ENCODE data around the gene FAM193B.

Gene FAM193B

DNA sequence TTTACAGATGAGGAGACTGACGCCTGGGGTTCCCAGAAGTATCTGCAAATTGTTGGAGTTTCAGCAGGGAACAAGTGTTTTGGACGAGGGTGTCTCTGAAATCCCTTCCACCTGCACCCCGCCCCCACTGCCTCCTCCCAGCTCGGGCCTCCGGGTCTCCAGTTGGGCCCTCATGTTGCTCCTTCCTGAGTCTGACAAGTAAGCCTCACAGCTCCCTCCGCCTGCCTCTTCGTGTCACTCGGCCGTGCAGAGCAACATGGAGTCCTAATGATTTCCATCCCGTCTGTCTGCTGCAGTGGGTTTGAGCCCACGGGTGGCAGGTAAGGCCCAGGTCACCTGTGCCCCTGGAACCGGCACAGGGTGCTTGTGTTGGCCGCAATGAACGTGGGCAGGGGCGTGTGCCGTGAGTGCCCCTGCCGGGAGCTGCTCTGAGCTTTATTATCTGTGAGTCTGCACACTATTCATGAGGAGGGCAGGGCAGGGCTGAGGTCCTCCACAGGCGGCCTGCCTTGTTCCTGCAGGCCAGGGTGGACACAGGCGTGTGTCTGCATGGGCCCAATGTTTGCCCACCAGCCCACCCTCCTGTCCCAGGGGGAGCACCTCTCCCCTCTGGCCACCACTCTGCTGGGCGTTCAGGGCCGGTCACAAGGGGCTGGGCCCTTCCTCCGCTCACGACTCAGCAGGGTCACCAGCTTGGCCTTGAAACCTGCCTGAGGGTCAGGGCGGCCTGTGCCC is 50.8 kb downstream of the FAM193B start:
- DNase-seq (ENCODE audit: insufficient read length, low spot score), result no peak
- no peak for FAIRE-seq

DNA sequence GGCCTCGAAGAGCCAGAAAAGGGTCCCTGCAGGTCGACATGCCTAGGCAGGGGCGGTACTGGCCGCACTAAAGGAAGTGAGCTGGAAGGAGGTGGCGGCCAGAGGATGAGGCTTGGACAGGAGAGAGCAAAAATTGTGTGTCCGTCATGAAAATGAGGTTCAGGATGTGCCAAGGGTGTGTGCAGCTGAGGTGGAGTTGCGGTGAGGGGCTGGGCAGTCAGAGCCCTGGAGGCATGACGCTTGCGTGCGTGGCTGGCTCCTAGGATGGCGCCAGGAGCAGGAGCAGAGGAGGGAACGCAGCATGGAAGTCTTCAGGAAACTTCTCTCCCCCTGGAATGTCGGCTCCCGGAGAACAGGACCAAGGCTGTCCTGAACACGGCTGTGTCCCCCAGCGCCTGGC is 51.5 kb downstream of the FAM193B start:
- FAIRE-seq, result no peak
- DNase-seq (ENCODE audit: insufficient read length, low spot score), result no peak

DNA sequence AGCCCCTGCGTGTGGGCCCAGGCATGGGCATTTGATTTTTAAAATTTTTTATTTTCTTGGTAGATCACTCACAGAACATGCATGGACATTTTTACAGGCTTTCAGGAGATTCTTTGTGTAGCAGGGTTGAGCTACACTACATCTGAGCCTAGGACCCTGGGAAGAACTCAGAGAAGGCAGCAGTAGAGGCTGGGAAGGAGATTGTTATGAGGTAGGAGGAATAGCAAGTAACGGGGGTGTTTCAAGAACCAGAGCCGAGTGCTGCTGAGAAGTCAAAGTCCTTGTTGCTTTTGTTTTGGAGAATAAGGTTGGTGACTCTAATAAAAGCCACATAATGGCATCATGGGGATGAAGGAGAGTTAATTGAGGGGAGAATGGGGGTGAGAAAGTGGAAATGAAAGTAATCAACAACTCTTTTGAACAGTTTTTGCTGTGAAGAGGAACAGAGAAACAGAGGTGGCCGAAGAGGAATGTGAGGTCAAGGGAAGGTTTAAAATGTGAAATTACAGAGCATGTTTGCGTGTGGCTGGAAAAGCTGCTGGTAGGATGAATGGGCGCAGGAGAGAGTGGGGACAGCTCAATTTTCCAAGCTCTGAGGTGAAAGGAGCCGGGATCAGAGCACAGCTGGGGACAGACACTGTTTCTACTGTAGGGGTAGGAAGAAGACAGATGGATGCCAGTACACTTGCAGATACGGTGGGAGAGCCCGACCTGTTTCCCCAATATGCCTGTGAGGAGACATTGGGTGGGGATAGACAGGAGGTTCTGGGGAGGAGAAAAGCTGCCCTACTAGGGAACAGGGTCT is 52.3 kb downstream of the FAM193B start:
- no peak for DNase-seq (ENCODE audit: insufficient read length, low spot score)

DNA sequence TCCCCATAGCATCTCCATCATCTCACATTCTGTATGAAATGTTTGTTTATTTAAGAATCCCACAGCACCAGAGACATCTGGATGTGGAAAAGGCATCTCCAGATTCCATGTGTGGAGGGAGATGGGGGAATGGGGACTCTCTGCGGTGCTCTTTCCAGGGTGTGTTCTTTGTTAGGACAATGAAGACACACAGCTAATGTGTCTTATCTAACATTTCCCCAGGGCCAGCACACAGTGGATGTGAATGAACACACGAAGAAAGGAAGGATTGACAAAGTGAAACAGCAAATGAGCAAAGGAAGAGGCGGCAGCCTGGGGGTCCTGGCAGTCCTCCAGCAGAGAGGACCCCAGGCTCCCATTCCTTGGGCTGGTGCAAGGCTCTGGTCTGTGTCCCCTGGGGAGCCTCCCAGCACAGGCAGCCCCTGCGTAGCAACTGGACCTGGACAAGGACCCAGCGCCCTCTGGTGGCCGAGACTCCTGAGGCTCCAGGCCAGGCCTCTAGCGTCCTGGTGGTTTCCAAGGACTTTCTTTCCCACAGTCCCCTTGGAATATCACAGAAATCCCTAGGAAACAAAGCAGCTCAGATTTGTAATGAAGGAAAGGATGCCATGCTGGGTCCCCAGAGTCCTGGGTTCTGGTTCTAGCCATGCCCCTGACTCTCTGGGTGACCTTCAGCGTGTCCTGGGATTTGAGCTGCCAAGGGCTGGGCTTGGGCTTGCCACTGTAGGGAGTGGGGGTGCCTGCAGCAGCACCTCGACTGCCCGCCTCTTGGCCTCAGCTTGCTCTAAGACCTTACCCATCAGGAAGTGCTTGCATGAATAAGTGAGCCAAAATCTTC is 53.5 kb downstream of the FAM193B start:
- FAIRE-seq, result peak; percentile 87
- DNase-seq (ENCODE audit: insufficient read length, low spot score), result no peak

More for the DNA sequence above, 52.3 kb downstream of the FAM193B start:
- FAIRE-seq, result peak; percentile 97

DNA sequence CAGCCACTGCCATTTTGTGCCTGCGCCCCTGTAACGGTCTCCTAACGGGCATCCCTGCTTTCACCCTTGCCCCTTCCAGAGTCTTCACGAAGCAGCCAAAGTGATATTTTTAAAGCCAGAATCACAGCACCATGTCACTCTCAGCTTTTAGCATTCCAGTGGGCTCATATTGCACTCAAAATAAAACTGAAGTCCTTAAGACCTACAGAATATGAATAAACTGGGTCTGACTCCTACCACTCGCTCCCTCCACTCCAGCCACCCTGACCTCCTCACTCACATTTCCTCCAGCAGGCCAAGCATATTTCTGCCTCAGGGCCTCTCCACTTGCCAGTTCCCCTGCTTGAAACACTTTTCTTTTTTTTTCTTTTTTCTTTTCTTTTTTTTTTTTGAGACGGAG is 54.5 kb downstream of the FAM193B start:
- FAIRE-seq, result no peak
- no peak for DNase-seq (ENCODE audit: insufficient read length, low spot score)

DNA sequence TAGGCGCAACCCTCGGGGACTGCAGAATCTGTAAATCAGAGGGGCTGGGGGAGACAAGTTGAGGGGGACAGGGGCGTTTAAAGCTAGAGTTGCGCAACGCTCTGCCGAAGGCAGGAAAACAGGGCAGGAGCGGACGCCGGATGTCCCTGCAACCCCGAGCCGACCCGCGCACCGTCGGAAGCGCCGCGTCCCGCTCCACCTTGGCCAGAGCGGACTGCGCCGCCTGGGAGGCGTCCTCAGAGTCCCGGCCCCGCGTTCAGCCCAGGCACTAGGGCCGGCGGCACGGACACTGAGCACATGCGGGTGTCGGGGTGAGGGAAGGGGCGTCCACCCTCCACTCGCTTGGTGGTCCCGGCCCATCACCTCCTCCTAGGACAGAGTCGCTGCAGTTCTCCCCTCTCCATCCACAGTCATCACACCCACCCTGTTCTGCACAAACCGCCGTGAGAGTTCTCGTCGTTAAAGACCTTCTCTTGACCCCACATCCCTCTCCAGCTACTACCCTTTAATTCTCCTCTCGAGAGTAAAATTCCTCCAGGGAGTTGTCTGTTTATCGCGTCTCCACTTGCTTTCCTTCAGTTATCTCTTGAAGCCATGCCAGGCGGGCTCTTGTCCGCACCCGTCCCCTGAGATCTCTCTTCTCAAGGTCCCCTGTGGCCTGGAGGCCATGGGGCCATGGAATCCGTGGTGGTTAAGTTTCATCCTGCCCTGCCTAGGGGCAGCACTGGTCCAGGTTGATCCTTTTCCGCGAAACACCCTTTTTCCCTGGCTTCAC is 56.2 kb downstream of the FAM193B start:
- DNase-seq (ENCODE audit: insufficient read length, low spot score), result no peak
- no peak for FAIRE-seq

DNA sequence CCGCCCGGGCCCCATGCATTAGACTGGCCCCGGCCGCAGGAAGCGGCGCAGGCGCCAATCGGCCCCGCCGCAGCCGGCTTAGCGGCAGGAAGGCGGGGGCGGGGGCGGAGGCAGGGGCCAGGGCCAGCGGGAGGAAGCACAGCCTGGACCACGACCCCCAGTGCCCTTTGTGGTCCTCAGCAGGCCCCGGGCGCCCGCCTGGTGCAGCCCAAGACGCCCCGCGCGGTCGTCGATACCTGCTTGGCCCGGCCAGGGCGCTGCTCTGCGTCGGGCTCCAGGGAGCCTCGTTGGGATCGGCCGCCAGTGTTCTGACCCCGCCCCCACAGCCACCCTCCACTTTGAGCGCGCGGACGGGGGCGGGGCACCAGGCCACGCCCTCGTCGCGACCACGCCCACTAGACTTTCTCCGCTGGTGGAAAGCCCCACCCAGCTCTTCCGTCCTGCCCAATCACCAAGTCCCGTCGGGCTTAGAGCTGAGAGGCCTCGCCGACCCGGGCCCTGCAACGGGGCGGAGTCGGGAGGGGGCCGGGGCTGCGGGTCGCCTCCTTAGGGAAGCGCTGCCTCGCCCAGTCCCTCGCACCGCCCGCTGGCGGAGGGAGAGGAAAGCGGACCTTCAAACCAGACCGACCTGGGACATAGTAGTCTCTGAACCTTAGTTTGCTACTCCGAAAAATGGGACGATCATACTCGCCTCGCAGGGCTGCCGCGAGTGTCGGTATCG is 56.9 kb downstream of the FAM193B start, which contains the start of gene PDLIM7:
Gene PDLIM7 (minus strand): TSS at position 313 of the 721 bp plus-strand sequence. CDS start 1,092 bp downstream, outside the sequence.
- peak; percentile 91 for FAIRE-seq
- DNase-seq (ENCODE audit: insufficient read length, low spot score), result peak; percentile 98

DNA sequence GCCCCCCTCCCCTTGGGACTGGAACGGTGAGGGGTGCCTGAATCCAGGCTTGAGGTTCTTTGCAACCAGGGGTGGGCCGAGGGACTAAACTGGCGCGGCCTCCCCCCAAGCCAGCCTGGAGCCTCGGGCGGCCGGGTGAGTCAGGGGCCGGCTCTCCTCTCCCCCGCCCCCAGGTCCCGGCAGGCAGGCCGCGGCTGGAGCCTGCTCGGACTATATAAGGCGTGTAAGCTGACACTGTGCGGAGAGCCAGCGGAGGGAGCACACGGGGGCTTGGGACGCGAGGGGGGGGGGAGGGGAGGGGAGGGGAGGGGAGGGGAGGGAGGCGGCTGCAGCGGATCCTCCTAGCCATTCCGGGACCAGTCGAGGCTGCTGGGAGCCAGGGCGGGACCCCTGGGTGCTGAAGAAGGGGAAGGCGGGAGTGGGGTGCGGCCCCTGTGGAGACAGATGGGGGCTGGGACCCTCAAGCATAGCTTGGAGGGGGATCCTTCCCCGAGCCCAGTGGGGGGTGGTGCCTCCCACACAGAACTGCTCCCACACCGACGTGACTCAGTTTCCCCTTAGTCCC is 57.6 kb downstream of the FAM193B start:
- DNase-seq (ENCODE audit: insufficient read length, low spot score) (no peak), FAIRE-seq (no peak)

DNA sequence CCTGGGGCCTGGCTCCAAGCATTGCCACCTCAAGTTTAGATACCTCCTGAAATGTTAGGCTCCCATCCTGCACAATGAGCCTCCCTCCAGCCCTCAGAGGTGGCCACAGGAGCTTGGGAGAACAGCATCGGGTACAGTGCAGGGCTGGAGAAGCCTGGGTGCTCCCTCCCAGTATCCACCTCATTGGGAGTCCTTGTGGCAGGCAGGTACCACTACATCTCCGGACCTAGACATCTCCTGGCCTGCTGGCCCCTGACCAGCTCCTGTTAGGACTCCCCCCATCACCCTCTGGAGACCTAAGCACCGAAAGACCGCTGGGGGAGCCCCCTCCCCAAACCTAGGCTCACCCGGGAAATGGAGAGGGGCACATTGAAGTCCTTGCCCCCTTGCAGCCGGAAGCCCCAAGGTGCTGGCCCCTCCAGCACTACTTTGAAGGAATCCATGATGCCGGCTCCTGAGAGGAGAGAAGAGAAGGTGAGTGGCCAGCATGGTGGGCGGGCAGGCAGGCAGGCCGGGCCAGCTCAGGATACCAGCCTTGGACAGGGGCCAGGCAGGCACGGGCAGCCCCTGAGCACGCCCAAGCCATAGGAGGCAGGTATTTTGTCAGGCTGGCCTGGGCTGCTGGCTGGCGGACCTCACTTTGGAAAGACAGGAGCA is 58.2 kb downstream of the FAM193B start:
- FAIRE-seq (no peak), DNase-seq (ENCODE audit: insufficient read length, low spot score) (no peak)

DNA sequence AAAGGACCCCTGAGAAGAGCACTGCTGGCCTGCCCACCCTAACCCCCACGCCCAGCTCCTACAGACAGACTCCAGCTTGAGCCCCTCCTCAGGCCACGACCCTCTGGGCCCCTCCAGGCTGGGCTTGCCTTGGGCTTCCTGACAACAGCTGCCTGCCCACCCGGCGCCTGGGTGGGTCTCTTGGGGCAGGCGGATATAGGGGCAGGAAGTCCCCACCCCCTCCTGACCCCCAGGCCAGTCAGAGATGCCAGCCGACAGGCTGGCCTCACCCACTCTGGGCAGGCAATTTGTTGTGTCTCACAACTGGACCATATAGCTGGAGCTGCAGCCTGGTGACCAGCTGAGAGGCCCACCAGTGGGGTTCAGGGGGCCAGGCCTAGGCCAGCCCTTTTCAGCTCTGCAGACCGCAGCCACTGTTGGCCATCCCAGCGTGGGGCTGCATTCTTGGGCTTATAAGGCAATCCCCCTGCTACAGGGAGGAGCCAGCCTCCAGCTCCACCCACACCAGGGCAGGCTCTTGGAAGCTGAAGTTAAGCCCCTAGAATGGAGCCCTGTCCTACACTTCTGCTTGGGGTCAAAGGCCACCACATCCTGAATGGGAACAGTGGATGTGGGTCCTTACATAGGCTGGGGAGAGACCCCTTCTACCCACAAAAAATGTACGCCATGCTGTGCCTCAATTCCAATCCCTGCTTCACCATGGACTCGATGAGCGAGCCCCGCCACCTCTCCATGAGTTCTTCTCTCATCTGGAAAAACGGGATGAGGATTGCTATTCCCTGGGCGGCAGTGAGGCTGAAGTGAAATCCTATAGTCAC is 58.9 kb downstream of the FAM193B start:
- no peak for FAIRE-seq
- DNase-seq (ENCODE audit: insufficient read length, low spot score), result no peak

DNA sequence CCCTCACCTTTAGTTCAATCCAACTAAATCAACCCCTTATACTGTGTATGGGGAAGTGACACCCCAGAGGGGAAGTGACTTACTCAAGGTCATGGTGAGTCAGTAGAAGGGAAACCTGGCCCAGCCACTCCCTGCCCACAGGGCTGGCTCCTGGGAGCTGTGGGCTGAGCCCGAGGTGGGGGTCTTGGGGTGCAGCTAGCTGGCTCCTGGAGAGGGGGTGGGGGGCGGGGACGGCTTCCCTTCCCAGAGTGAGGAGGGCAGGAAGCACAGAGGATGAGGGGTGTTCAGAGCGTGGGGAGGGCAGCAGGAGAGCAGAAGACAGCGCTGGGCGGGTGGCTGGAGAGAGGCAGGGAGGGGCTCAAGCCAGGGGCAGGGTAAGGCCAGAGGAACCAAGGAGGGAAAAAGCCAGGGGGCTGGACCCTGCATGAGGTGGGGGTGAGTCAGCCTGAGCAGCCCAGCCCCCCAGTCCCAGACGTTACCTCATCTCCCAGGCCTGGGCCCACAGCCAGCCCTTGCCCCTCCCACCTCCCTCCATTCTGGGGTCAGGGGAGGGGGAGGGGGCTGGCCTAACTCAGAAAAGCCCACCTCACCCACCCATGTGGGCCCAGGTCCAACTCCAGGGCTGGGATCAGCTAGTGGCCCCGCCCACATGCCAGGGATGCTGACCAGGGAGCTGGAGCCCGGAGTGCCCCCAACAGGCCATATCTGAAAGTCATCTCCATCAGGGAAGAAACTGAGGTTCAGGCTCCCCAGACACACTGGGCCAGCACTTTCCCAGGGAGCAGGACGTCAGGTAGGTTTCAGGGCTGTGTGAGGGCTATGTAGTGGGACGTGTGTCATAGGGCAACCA is 59.8 kb downstream of the FAM193B start:
- FAIRE-seq (no peak), DNase-seq (ENCODE audit: insufficient read length, low spot score) (no peak)

DNA sequence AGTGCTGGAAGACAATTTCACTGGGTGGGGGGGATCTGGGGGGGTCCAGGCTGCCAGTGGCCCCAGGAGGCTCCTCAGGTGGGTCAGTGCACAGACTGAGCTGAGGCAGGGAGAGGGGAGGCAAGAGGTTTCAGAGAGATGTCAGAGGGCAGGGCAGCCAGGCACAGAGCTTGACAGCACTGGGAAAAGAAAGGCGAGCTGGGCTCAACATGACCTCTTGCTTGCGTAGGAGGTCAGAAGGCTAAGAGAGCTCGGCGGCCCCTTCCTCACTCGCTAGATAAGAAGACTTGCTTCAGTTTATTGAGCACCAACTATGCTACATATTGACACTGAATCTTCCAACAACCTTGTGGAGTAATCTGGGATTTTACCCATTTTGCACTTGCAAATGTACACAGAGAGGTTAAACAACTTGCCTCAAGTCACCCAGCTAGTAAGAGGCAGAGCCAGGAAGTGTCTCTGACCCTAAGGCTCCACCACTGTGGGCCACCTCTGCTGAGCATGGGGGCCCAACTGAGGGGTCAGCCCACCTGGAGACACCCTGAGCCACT is 60.5 kb downstream of the FAM193B start:
- no peak for FAIRE-seq
- DNase-seq (ENCODE audit: insufficient read length, low spot score), result no peak

DNA sequence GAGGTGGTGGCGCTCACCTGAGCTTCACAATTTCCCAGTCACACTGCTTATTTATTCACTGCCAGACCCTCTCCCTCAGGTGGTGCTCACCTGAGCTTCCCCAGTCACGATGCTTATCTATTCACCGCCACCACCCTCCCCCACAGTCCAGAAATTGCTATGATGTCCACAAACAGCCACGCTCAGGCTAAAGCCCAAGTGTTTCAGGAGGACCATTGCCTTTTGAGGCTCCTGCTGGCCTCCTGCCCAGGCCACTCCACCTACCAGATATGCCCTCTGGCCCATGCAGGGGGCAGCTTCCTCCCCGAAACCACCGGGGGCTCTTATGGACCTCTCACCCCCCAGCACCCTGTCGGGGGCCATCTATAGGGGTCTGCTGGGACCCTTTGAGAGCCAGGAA is 61.5 kb downstream of the FAM193B start:
- DNase-seq (ENCODE audit: insufficient read length, low spot score), result no peak
- no peak for FAIRE-seq

DNA sequence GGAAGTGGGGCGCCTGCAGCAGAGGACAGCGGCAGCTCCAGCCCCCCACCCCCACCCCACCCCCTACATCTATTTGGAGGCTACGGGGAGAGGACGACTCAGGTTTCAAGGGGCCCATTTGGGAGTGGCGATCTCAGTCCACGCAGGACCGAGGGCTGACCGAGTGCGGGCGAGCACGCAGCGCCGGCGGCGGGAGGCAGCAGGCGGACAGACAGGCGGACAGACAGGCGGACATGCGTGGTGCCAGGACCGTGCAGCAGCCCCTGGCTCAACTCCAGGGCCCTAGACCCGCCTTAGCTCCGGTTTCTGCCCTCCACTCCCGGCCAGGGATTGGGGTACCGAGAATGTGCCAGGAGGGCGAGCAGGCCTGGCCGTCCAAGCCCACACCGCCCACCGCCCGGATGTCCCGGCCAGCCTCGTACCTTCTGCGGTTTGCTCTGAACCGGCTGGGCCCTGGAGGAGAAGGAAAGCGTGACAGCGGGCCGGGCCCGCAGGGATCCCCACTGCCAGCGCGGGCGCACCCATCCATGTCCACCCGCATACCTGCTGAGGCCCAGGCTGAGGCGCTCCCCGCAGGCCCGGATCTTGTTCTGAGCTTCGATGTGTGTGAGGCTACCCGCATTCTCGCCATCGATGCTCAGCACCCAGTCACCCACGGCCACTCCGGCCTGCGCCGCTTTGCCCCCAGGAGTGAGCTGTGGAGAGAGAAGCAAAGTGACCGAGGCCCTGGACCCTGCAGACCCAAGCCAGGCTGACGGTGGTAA is 62.2 kb downstream of the FAM193B start:
- no peak for DNase-seq (ENCODE audit: insufficient read length, low spot score)
- no peak for FAIRE-seq

DNA sequence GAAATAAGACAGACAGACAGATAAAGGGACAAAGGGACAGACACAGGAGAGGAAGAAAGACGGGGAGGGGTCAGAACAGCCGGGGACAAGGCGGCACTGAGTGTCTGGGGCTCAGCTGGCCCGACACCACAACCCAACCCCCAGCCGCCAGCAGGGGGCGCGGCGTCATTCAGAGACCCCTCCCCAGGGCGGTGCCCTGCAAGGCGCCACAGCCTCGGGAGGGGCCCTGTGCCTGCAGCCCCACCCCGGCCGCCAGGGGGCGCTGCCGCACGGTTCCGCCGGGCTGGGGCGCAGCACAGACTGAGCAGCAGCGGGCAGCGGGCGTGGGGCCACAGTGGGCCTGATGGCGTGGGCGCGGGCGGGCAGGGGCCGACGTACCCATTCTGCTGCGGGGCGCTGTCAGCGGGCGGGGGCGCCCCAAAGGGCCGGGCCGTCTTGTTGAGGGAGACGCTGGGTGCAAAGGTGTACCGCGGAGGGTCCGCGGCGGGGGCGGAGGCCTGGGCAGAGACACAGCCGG is 62.9 kb downstream of the FAM193B start:
- DNase-seq (ENCODE audit: insufficient read length, low spot score) (no peak), FAIRE-seq (no peak)

DNA sequence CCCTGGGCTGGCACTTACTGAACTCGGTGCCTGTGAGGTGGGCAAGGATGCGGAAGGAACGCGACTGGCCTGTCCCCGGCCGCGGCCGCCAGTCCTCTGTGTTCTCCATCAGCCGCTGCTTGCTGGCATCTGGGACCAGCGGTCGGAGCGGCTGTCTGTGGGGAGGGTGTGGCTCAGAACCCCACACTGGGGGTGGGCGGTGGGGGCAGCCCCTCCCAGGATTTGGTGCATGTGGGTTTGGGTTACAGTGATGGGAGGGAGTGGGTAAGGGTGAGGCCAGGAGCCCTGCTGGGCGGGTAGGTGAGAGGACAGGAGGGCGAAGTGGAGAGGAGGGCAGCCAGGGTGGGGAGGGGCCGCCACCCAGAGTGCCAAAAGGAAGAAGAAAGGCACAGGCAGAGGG is 63.4 kb downstream of the FAM193B start:
- FAIRE-seq (no peak), DNase-seq (ENCODE audit: insufficient read length, low spot score) (no peak)
